SHP77 (cell line): Measurements from ENCODE around the gene PARM1.
A peak's percentile ranks its signal among the peaks of the same experiment; 100 is the strongest.

Experiments used
- DNase-seq, 2 experiments: peaks; one replicate each; lab custom pipeline; 2025; lab: John Stamatoyannopoulos, UW

Gene PARM1

GRCh38 chr4:75081561-75081960, 148.6 kb downstream of the PARM1 start:
- no peak for DNase-seq

GRCh38 chr4:75087416-75087815, 154.5 kb downstream of the PARM1 start:
- DNase-seq, result no peak

- no peak for DNase-seq
Measured at GRCh38 chr4:75087865-75088264, 154.9 kb downstream of the PARM1 start.

GRCh38 chr4:75089206-75089605, 156.3 kb downstream of the PARM1 start:
- DNase-seq, result no peak

GRCh38 chr4:75099321-75099720, 166.4 kb downstream of the PARM1 start:
- peak in 1 of 2 experiments; percentile 16 for DNase-seq
